GM18507 (cell line): Measurements from ENCODE around the gene PRKCA.

Source experiments
- DNase-seq: peaks from one replicate; pipeline ENCODE4 v3.0.0; 2011; ENCODE audit warnings: low read depth; ENCODE audit not compliant: insufficient read length; ENCODE audit errors: extremely low spot score
- FAIRE-seq: peaks from 2 replicates; lab custom pipeline; 2011; peaks lifted over from hg19 to GRCh38; lab: Jason Lieb, UNC

PRKCA gene

GRCh38 chr17:66492561-66493005, 190.2 kb downstream of the PRKCA start:
- FAIRE-seq (no peak), DNase-seq (no peak)

GRCh38 chr17:66493283-66494019, 191.0 kb downstream of the PRKCA start:
- no peak for DNase-seq

GRCh38 chr17:66494023-66494803, 191.8 kb downstream of the PRKCA start:
- DNase-seq (no peak), FAIRE-seq (no peak)

More at GRCh38 chr17:66493283-66494019, 191.0 kb downstream of the PRKCA start:
- no peak for FAIRE-seq

- no peak for DNase-seq
- FAIRE-seq: no peak
Measured at GRCh38 chr17:66495035-66495434, 192.6 kb downstream of the PRKCA start.

DNA sequence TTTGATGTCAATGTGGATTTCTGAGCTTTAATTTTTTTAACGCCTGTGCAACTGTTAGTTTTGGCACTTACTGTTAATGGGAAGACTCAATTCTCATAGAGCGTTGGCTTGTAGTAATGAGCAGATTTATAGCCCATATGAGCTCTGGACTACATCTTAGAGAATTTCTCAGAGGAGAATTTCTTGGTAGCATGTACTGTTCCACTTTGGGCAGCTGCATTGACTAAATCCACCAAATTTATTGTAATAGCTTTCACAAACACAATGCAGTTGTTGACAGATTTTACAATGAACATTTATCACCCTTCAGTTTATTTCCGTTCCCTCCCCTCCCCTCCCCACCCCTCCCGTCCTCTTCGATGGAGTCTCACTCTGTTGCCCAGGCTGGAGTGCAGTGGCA, 193.9 kb downstream of the PRKCA start:
- no peak for DNase-seq
- no peak for FAIRE-seq

GRCh38 chr17:66498580-66498979, 196.2 kb downstream of the PRKCA start:
- DNase-seq (no peak), FAIRE-seq (no peak)

DNA sequence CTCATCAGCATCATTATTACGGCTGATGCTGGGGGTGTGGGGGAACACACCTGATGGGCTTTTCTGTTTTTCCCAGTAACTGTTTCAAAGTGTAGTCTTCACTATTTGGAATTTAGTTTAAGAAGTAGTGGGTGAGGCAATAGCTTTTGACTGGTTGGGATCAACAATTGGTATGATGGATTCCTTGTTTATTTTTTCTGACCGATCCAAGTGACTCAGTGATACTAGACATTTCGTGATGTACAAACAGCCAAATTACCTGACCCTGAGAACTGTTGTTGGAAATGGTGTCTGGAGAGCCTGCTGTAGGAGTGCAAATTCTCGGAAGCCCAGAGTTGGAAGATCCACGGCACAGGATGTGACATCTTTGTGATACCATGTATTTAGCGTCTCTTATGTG, 204.2 kb downstream of the PRKCA start:
- FAIRE-seq (no peak), DNase-seq (no peak)

GRCh38 chr17:66507103-66507923, 204.9 kb downstream of the PRKCA start:
- no peak for DNase-seq
- no peak for FAIRE-seq

GRCh38 chr17:66507982-66508760, 205.8 kb downstream of the PRKCA start:
- no peak for DNase-seq
- no peak for FAIRE-seq

- FAIRE-seq (no peak), DNase-seq (no peak)
Measured at GRCh38 chr17:66508896-66509844, 206.8 kb downstream of the PRKCA start.

GRCh38 chr17:66509926-66510325, 207.5 kb downstream of the PRKCA start:
- DNase-seq (no peak), FAIRE-seq (no peak)

DNA sequence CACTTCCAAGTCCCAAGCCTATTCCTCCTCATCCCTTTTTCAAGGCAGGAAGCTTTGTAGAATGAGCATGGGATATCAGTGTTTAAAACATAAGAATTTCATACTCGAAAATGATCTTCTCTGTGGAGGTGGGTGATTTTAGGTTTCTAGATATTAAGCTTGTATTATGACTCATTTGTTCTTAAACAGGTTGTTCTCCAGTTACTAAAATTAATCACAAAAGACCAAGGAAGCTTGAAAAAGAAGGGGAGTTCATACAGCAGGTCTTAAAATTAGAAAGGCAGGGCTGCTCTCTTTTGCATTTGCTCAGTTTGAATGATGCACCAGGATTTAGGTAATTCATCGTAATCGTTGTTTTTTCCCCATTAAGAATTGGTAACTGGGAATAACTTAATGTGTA, 208.7 kb downstream of the PRKCA start:
- no peak for FAIRE-seq
- DNase-seq: no peak

- no peak for DNase-seq
- FAIRE-seq: no peak
Measured at GRCh38 chr17:66514227-66514806, 211.9 kb downstream of the PRKCA start.

DNA sequence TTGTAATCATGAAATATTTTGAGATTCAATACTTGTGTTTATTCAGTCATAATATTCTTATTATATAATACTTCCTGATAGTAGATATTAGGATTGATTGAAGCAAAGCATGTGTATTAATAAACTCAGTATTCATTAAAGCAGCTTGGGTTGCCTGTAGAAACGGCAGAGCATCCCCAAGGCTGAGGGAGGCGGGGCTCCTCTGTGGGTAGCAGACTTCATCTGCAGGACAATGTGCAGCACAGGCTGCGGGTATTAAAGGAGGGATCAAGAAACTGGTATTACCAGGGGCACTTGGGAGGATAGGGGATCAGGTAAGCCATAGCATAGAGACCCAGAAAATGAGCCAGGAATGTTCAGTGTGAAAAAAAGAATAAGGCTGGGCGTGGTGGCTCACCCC, 213.6 kb downstream of the PRKCA start:
- DNase-seq: no peak

GRCh38 chr17:66517336-66518009, 215.1 kb downstream of the PRKCA start:
- FAIRE-seq: no peak

More for the DNA sequence above, 213.6 kb downstream of the PRKCA start:
- no peak for FAIRE-seq

DNA sequence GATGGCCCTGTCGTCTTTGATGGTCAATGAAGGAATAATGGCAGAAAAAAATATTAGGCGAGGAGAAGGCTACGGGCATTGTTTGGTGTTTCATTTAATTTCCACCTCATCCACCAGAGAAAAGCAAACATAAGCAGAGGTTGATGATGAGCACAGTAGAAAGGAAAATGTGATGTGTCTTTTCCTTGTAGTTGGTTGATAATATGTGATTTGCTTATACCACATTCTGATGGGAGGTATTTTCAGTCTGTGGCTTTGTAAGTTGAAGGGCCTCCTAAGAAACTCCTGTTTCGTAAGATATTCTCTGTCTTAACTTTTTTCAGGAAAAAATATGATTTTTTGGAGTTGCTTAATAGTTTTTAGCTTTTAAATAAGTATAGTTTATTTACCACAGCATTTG, 215.7 kb downstream of the PRKCA start:
- FAIRE-seq: no peak
- no peak for DNase-seq

More at GRCh38 chr17:66517336-66518009, 215.1 kb downstream of the PRKCA start:
- no peak for DNase-seq

DNA sequence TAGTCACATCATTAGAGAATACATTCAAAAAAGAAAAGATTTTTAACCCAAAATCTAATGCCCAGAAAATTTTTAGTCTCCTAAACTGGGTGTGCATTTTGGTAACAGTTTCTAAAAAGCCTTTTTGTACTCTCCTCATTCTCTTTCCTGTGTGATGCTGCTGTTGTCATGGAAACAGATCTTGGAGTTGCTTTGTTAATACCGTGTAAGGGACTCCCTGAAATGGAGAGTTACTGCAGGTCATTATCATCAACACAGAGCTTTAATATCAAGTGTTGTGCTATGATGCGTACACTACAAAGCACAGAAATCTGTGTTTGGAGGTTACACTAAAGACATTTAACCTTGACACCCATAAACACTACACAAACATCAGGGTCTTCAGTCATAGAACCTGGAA, 216.3 kb downstream of the PRKCA start:
- DNase-seq (no peak), FAIRE-seq (no peak)
